ENCODE results near the gene SAMD1. TPM values are rescaled to one million over a fixed set of nuclear protein-coding genes. Genes with fewer than 3 reads are reported as not detected.

The SAMD1 gene
- polyA plus RNA-seq, 1 donor (not counting 4 experiments of a cell fraction or from before 2014, with no cell fraction given) = 5.3 TPM

DNA sequence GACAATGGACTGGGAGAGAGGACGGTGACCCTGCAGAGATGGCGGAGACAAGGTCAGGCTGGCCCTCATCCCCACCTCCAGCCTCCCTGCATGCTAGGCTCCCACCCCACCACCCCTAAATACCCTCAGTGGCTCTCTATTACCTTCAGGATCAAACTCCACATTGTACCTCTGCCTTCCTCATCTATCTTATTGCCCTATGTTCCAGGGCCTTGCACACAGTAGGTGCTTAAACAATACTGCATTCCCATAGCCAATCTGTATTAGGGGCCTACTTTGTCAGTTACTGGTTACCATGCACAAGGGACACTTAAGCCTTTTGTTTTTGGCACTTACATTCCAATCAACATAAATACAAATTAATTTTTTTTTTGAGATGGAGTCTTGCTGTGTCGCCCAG lies 35.2 kb downstream of the SAMD1 start:
- dilution Hi-C loops (cut with MboI; ENCODE audit: extremely low pct_ligation_motif_present, low sequenced_read_pairs) = no loop called here
- no peak for FAIRE-seq
- peaks cover 0 to 2% of the 10 kb centered on the region in 2 experiments for H3K36me3 ChIP-seq (ENCODE audit: control insufficient read depth in 2 of 2, extremely low read depth in 1 of 2, insufficient read depth in 2 of 2, low read length in 2 of 2)
- H3K27me3 ChIP-seq (ENCODE audit: control insufficient read depth, extremely low read depth, insufficient read depth, low read length) = peaks cover 34% of the 10 kb centered on the region
- no peak for TF ChIP-seq CTCF (optimal IDR thresholded peaks at IDR 0.05 in 1 of 3, IDR thresholded peaks at IDR 0.05 in 1 of 3, conservative IDR thresholded peaks at IDR 0.05 in 1 of 3; ENCODE audit: extremely low read depth in 1 of 3, insufficient read depth in 2 of 3, low read length in 3 of 3)
- H3K9me3 ChIP-seq (ENCODE audit: control insufficient read depth, low read depth, low read length) = no peaks in the 10 kb centered on the region
- H2AFZ ChIP-seq (ENCODE audit: control insufficient read depth, low read length) = no peak overlapping the region
- no peak for DNase-seq (ENCODE audit: low read depth, low spot score)
- H3K4me3 ChIP-seq (ENCODE audit: control insufficient read depth in 2 of 3, extremely low read depth in 1 of 3, insufficient read depth in 2 of 3, low read depth in 1 of 3, low read length in 3 of 3) = no peak overlapping the region
- no peaks in the 10 kb centered on the region for H3K4me1 ChIP-seq (ENCODE audit: control insufficient read depth, extremely low read depth, insufficient read depth, low read length)
- H3K9ac ChIP-seq (ENCODE audit: control insufficient read depth, extremely low read depth, insufficient read depth, low read length) = no peak overlapping the region
- no peak overlapping the region for H3K27ac ChIP-seq (ENCODE audit: control insufficient read depth, insufficient read depth, low read length)
- H3K79me2 ChIP-seq (ENCODE audit: control insufficient read depth, insufficient read depth, low read length) = no peaks in the 10 kb centered on the region
- no peaks in the 10 kb centered on the region for H3K9me1 ChIP-seq (ENCODE audit: control insufficient read depth, extremely low read depth, insufficient read depth, low read length)
- H4K20me1 ChIP-seq (ENCODE audit: control insufficient read depth, extremely low read depth, insufficient read depth, low read length) = no peaks in the 10 kb centered on the region
- H3K4me2 ChIP-seq (ENCODE audit: control insufficient read depth, extremely low read depth, insufficient read depth, low read depth, low read length) = no peak overlapping the region

- no peak overlapping the region for H3K4me3 ChIP-seq (ENCODE audit: control insufficient read depth in 2 of 3, extremely low read depth in 1 of 3, insufficient read depth in 2 of 3, low read depth in 1 of 3, low read length in 3 of 3)
- no peaks in the 10 kb centered on the region for H4K20me1 ChIP-seq (ENCODE audit: control insufficient read depth, extremely low read depth, insufficient read depth, low read length)
- H3K27me3 ChIP-seq (ENCODE audit: control insufficient read depth, extremely low read depth, insufficient read depth, low read length) = peaks cover 31% of the 10 kb centered on the region
- no peaks in the 10 kb centered on the region for H3K4me1 ChIP-seq (ENCODE audit: control insufficient read depth, extremely low read depth, insufficient read depth, low read length)
- FAIRE-seq (no peak), DNase-seq (ENCODE audit: low read depth, low spot score) (no peak)
- no peaks in the 10 kb centered on the region for H3K9me1 ChIP-seq (ENCODE audit: control insufficient read depth, extremely low read depth, insufficient read depth, low read length)
- dilution Hi-C loops (cut with MboI; ENCODE audit: extremely low pct_ligation_motif_present, low sequenced_read_pairs) = no loop called here
- H3K36me3 ChIP-seq (ENCODE audit: control insufficient read depth in 2 of 2, extremely low read depth in 1 of 2, insufficient read depth in 2 of 2, low read length in 2 of 2) = peaks cover 0 to 2% of the 10 kb centered on the region in 2 experiments
- no peaks in the 10 kb centered on the region for H3K79me2 ChIP-seq (ENCODE audit: control insufficient read depth, insufficient read depth, low read length)
- no peak overlapping the region for H3K4me2 ChIP-seq (ENCODE audit: control insufficient read depth, extremely low read depth, insufficient read depth, low read depth, low read length)
- TF ChIP-seq EZH2 (IDR thresholded peaks at IDR 0.05; ENCODE audit: low read length) (no peak), CTCF (optimal IDR thresholded peaks at IDR 0.05 in 1 of 3, IDR thresholded peaks at IDR 0.05 in 1 of 3, conservative IDR thresholded peaks at IDR 0.05 in 1 of 3; ENCODE audit: extremely low read depth in 1 of 3, insufficient read depth in 2 of 3, low read length in 3 of 3) (no peak)
- H3K9me3 ChIP-seq (ENCODE audit: control insufficient read depth, low read depth, low read length) = no peaks in the 10 kb centered on the region
- no peak overlapping the region for H3K27ac ChIP-seq (ENCODE audit: control insufficient read depth, insufficient read depth, low read length)
- H3K9ac ChIP-seq (ENCODE audit: control insufficient read depth, extremely low read depth, insufficient read depth, low read length) = no peak overlapping the region
- no peak overlapping the region for H2AFZ ChIP-seq (ENCODE audit: control insufficient read depth, low read length)
Observed at GRCh38 chr19:14054721-14055120, 35.8 kb downstream of the SAMD1 start.
